NT2/D1 (cell line): ENCODE results near the gene AKT2.

Experiments used
- SUZ12 ChIP-seq: IDR thresholded peaks from 2 replicates; pipeline ENCODE4 v1.6.1; 2011; ENCODE audit not compliant: insufficient read length, insufficient read depth; ENCODE audit errors: extremely low read depth
- YY1 ChIP-seq: IDR thresholded peaks from 2 replicates; pipeline ENCODE4 v1.6.1; 2011; ENCODE audit not compliant: insufficient read length, insufficient read depth
- ZNF274 ChIP-seq: IDR thresholded peaks from 2 replicates; pipeline ENCODE4 v1.6.1; 2011; ENCODE audit warnings: mild to moderate bottlenecking, low read depth, low read length

- TF ChIP-seq ZNF274: no peak
- no peak for TF ChIP-seq YY1
- no peak for TF ChIP-seq SUZ12
These were observed 60.6 kb downstream of the AKT2 start for GRCh38 chr19:40224342-40225150.
